Right kidney (tissue), 1 donor: ENCODE measurements around the gene SMCP.

Experiments used
- DNase-seq: peaks from one replicate; pipeline ENCODE4 v3.0.0-alpha.2; 2016

The SMCP gene

DNA sequence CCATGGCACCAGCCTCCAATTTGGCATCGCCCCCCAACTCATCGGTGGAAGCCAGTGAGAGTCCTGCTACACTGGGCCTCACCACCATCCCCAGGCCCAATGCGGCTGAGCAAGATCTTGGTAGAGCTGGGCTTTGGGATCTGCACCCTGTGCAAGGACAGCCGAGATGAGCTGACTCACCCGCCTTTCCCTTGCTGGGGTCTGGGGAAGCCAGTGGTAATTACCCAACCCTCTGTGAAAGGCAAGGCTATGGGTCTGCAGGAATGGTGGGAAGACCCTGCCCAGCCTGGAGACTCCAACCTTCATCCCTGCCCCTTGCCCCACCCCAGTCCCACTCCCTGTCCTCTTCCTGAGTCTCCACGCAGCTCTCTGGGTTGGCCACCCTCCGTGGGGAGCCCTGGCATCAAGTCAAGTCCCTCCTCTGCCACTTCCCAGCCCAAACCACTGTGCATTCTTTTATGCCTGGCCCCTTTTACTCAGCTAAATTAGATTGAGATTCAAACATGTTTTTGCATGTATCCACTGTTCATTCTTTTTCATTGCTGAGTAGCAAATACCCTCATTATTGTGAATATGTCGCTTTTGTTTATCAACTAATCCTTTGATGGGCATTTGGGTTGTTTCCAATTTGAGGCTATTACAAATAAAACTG is 8.8 kb downstream of the SMCP start:
- DNase-seq: no peak

DNA sequence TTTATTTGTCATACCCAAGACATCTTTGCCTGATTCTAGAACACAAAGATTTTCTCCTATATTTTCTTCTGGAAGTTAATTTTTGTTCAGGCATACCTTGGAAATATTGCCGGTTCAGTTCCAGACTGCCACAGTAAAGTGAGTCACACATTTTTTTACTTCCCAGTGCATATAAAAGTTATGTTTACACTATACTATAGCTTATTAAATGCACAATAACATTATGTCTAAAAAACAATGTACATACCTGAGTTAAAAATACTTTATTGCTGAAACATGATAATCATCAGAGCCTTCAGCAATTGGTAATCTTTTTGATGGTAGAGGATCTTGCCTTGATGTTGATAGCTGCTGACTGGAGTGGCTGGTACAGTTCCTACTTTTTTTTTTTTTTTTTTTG is 10.0 kb downstream of the SMCP start:
- no peak for DNase-seq

DNA sequence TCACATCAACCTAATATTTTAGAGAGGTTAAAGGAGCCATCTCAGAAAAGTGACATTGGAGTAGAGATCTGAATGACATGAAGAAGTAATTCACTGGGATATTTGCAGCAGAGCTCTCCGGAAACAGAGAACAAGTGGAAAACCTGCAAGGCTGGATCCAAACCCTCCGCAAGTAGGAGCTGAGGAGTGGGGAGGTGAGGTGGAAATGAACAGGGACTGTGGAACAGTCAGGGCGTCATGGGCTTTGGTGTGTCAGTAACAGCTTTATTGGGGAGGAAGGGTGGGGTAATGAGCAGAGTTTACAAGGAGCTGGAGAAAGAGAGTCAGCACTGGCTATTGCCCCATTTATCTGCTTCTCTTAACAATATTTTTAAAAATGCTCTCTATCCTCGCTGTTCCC is 20.9 kb downstream of the SMCP start:
- no peak for DNase-seq

DNA sequence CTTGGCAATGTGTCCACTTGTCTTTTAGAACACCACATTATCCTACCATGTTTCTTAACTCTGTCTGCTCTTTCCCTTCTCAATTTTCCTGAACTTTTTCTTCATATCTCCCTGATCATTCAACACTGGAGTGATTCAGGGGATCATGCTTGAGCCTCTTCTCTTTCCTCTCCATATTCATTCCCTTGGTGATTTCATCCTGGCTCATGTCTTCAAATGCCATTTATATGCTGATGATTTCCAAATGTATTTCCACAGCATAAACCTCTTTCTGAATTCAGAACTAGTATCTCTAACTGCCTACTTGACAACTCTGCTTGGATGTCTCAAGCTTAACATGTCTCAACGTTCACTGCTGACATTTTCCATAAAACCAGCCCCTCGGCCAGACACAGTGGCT is 21.8 kb downstream of the SMCP start:
- DNase-seq: no peak

GRCh38 chr1:152901631-152902030 is 23.5 kb downstream of the SMCP start:
- no peak for DNase-seq

GRCh38 chr1:152902636-152903035 is 24.5 kb downstream of the SMCP start:
- DNase-seq: no peak

DNA sequence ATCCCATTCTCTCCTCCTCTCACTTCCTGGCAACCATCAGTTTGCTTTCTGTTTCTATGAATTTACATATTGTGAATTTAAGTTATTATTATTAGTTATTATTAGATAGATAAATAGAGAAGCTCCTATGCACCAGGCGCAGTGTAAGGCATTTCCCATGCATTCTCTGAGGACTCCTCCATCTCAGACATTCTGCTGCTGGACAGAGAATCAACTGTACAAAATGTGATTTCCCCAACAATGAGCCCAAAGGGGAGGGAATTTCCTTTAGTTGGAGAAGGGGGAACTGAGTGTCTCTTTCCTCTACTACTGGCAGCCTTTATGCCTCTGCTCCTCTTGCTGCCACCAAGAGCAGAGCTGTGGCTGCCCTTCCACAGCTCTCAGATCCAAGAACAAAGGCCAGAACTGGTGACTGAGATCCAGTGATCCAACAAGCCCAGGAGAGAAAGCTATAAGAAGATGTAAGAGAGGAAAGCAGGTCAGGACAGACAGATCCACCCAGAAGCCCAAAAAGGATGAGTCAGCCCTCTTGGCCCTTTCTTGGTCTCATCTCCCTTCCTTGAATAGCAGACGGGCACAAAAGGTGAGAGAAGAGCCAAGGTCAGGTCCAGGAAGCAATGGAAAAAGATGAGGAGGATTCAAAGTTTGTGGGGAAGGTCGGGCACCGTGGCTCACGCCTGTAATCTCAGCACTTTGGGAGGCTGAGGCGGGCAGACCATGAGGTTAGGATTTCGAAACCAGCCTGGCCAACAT is 26.7 kb downstream of the SMCP start:
- DNase-seq: no peak

GRCh38 chr1:152906023-152906565 is 28.0 kb downstream of the SMCP start:
- DNase-seq: no peak

DNA sequence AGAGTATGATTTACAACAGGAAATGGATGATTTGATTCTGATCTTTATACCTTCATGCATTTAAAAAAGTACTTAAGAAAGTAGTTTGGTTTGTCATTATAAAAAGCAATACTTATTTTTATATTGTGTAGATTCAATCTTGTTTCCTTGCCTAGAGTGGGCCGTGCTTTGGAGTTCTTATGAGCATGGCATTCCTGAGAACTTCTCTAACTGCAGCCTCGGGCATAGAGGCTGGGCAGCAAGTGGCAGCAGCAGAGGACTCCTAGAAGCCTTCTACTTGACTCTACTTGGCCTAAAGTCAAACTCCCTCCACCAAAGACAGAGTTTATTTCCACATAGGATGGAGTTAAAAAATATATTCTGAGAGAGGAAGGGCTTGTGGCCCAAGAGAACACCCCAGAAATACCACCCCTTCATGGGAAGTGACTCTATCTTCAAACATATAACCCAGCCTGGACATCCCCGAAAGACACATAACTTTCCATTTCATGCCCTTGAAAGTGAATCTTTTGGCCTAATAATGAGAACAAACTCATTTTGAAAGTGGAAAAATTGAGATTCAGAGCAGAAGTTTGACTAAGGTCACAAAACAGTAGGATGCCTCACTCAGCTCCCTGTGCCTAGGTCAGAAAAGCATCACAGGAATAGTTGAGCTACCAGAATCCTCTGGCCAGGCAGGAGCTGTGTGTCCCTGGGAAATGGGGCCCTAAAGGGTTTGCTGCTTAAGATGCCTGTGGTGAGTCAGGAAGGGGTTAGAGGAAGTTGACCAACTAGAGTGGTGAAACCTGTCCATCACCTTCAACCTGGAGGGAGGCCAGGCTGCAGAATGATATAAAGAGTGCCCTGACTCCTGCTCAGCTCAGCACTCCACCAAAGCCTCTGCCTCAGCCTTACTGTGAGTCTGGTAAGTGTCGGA is 29.8 kb downstream of the SMCP start, which contains the start of gene IVL:
Gene IVL (plus strand): TSS at position 861 of the 916 bp plus-strand sequence. CDS start 1,252 bp downstream, outside the sequence.
- no peak for DNase-seq

- no peak for DNase-seq
These were observed 31.1 kb downstream of the SMCP start for GRCh38 chr1:152909206-152909605.

- DNase-seq: no peak
These were observed 34.3 kb downstream of the SMCP start for GRCh38 chr1:152912471-152912870.

DNA sequence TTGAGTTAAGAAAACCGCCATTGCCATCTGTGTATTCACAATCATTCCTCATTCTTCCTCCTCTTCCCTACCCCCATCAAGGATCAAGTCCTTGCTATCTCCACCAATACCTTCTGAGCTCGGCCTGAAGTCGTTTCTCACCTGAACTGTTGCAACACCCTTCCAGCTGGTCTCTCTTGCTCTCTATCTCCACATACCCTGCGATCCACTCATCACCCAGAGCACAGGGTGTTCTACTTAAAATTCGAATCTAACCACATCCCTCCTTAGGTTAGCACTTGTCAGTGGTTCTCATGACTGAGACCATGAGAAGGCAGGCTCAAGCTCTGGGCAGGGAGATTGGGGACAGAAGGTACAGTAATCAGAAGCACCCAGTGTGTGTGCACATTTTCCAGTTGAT is 34.8 kb downstream of the SMCP start:
- DNase-seq: no peak

DNA sequence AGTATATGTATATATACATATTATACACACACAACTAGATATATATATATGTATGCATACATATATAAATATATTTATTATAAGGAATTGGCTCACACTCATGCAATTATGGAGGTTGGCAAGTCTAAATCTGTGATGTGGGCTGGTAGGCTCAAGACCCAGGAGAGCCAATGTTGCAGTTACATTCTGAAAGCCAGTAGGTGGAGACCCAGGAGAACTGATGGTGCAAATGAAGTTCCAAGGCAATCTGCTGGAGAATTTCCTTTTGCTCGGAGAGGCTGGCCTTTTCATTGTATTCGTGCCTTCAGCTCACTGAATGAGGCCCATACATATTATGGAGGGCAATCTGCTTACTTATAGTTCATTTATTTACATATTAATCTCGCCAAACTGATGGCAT is 39.7 kb downstream of the SMCP start:
- no peak for DNase-seq

DNA sequence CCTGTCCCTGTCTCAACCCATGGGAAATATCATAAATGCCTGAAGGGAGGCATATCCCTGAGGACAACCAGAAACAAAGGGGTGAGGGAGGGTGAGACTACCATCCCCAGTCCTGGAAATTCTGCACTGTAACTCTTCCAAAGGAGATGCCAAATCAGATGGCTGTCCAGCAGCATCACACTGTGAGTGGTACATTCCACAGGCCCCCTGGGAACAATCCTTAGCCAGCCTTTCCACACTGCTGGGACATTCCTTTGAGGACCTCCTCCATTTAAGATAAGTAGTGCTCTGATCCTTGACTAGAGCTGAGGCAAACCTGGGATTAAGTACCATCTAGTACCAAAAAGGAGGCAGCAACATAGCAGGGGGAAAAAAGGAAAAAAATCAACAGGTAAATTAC is 40.9 kb downstream of the SMCP start:
- no peak for DNase-seq

GRCh38 chr1:152924191-152924590 is 46.1 kb downstream of the SMCP start:
- DNase-seq: no peak

GRCh38 chr1:152926091-152926490 is 48.0 kb downstream of the SMCP start:
- no peak for DNase-seq

GRCh38 chr1:152928671-152929070 is 50.5 kb downstream of the SMCP start:
- no peak for DNase-seq

DNA sequence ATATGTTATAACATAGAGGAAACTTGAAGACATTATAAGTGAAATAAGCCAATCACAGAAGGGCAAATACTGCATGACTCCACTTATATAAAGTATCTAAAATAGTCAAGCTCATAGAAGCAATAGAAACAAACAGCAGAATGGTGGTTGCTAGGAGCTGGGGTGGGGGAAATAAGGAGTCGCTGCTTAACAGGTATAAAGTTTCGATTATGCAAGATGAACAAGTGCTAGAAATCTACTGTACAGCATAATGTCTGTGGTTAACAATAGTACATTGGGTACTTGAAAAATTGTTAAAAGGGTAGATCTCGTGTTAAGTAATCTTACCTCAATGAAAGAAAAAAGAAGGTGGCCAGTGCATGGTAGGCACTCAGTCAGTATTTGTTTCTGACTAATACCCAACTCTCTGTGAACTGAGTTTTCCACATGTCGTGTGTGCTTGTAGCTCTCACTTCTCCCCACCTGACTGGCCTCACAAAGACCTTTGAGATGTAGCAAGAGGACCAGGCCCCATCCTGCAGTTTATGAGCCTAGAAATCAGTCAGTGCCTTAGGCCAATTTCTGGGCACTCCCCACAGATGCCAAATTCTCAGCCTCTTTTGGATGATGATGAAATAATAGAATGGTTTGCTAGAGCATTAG is 54.2 kb downstream of the SMCP start:
- DNase-seq: no peak

GRCh38 chr1:152933196-152933595 is 55.1 kb downstream of the SMCP start:
- no peak for DNase-seq
